HCT116 (cell line): ENCODE data around the gene ASXL2. TPM values are rescaled to one million over a fixed set of nuclear protein-coding genes. Genes with fewer than 3 reads are reported as not detected.
"Not testable (repeated sequence)": the region's sequence is repeated elsewhere in the genome, so short reads cannot be mapped to it uniquely, and the experiment has no call there.

ENCODE experiments used
- ATAC-seq: fragments of 200-7000 bp; cut with Tn5 transposase; 2 replicates; pipeline ENCODE4 v1.9.1; 2020; ENCODE audit warnings: mild to moderate bottlenecking, moderate library complexity
- BruUV-seq: library from RNA; stranded (reverse); fragments of 400-500 nt; replicated peaks from 2 replicates; lab custom pipeline; 2021; lab: Mats Ljungman, UMichigan
- CTCF ChIA-PET: fragments of 300-600 bp; sonication (Branson Sonifier 250); formaldehyde crosslinking; loops from one replicate; lab custom pipeline; 2021; ENCODE audit warnings: antibody characterized with exemption; lab: Charles Lee
- POLR2A ChIA-PET: fragments of 300-600, 350-600 bp; sonication (Branson Sonifier 250); formaldehyde crosslinking; loops from one replicate; lab custom pipeline; 2021; ENCODE audit warnings: antibody characterized with exemption; lab: Charles Lee
- RAD21 ChIA-PET, 2 experiments: fragments of 300-600 bp; sonication (Branson Sonifier 250); formaldehyde crosslinking; loops; one replicate each; lab custom pipeline; 2023; ENCODE audit warnings: low total read pairs in 2 of 2; ENCODE audit not compliant: uncharacterized antibody in 2 of 2, unreplicated experiment in 2 of 2, low non-redundant PET in 1 of 2; lab: Charles Lee
- DNase-seq: peaks from one replicate; pipeline ENCODE4 v3.0.0-alpha.2; 2010; ENCODE audit warnings: low read depth, low spot score
- H2AFZ ChIP-seq: fragments of 200-600 bp; shearing (Covaris generic), sonication (generic); 2 replicates; pipeline ENCODE4 v1.6.1; 2017; ENCODE audit warnings: low read depth, mixed run types, mixed read lengths, antibody characterized with exemption, low read length; ENCODE audit not compliant: poor library complexity, severe bottlenecking
- H3K27ac ChIP-seq: 2 replicates; pipeline ENCODE4 v1.5.1; 2012; ENCODE audit warnings: low read depth, low read length
- H3K27me3 ChIP-seq: fragments of 200-600 bp; sonication (generic); 2 replicates; pipeline ENCODE4 v1.6.1; 2016; ENCODE audit warnings: mixed run types, low read length, mixed read lengths; ENCODE audit not compliant: insufficient read depth
- H3K36me3 ChIP-seq, 2 experiments: fragments of 200-500 bp in 1 of 2; fragments of 200-600 bp in 1 of 2; sonication (Bioruptor generic) in 1 of 2; sonication (generic) in 1 of 2; 2 replicates each; pipeline versions ENCODE4 v1.5.1 to v1.6.1; 2014 to 2016; ENCODE audit warnings: low read length in 2 of 2, inconsistent platforms in 1 of 2, mixed read lengths in 1 of 2, mixed run types in 1 of 2; ENCODE audit not compliant: insufficient read depth in 2 of 2, control insufficient read depth in 1 of 2
- H3K4me1 ChIP-seq, 2 experiments: fragments of 200-600 bp in 1 of 2; sonication (generic) in 1 of 2; 2 replicates each; pipeline versions ENCODE4 v1.5.1 to v1.6.1; 2012 to 2017; ENCODE audit warnings: low read length in 2 of 2, inconsistent platforms in 1 of 2, mild to moderate bottlenecking in 1 of 2, mixed read lengths in 1 of 2, mixed run types in 1 of 2, moderate library complexity in 1 of 2; ENCODE audit not compliant: insufficient read depth in 2 of 2, control insufficient read depth in 1 of 2
- H3K4me2 ChIP-seq: fragments of 200-600 bp; sonication (generic); 2 replicates; pipeline ENCODE4 v1.6.1; 2017; ENCODE audit warnings: mixed run types, low read length, mixed read lengths
- H3K4me3 ChIP-seq, 2 experiments: fragments of 200-600 bp in 1 of 2; sonication (generic) in 1 of 2; replicated peaks in 1 of 2; 2 replicates each; pipeline ENCODE4 v1.5.1; 2011 to 2016; ENCODE audit warnings: low read length in 2 of 2, control low read depth in 1 of 2, low read depth in 1 of 2, mild to moderate bottlenecking in 1 of 2, mixed read lengths in 1 of 2, mixed run types in 1 of 2
- H3K79me2 ChIP-seq: fragments of 200-600 bp; sonication (generic); 2 replicates; pipeline ENCODE4 v1.6.1; 2017; ENCODE audit warnings: mild to moderate bottlenecking, mixed run types, low read length, moderate library complexity, mixed read lengths; ENCODE audit not compliant: insufficient read depth
- H3K9ac ChIP-seq: fragments of 200-600 bp; sonication (generic); 2 replicates; pipeline ENCODE4 v1.6.1; 2016; ENCODE audit warnings: low read length, mixed read lengths
- H3K9me2 ChIP-seq: fragments of 200-600 bp; sonication (generic), shearing (Covaris generic); 2 replicates; pipeline ENCODE4 v1.6.1; 2017; ENCODE audit warnings: mixed run types, mild to moderate bottlenecking, moderate library complexity; ENCODE audit not compliant: insufficient read depth
- H3K9me3 ChIP-seq, 2 experiments: fragments of 200-500 bp in 1 of 2; fragments of 200-600 bp in 1 of 2; sonication (Bioruptor generic) in 1 of 2; sonication (generic) in 1 of 2; 2 replicates each; pipeline ENCODE4 v1.6.1; 2014 to 2017; ENCODE audit warnings: low read length in 2 of 2, mixed read lengths in 2 of 2, inconsistent platforms in 1 of 2, low read depth in 1 of 2, mild to moderate bottlenecking in 1 of 2, mixed run types in 1 of 2, moderate library complexity in 1 of 2; ENCODE audit not compliant: control insufficient read depth in 1 of 2, insufficient read depth in 1 of 2
- H4K20me1 ChIP-seq: fragments of 200-600 bp; sonication (generic), shearing (Covaris generic); 2 replicates; pipeline ENCODE4 v1.6.1; 2017; ENCODE audit warnings: mixed run types, mild to moderate bottlenecking, moderate library complexity; ENCODE audit not compliant: insufficient read depth
- CBX3 ChIP-seq: IDR thresholded peaks from 2 replicates; pipeline ENCODE4 v1.6.1; 2012; ENCODE audit warnings: low read depth
- CEBPB ChIP-seq: IDR thresholded peaks from 2 replicates; pipeline ENCODE4 v1.6.1; 2012; ENCODE audit warnings: low read depth
- CTCF ChIP-seq, 3 experiments: fragments of 200-600 bp in 1 of 3; sonication (generic) in 1 of 3; IDR thresholded peaks in 2 of 3; conservative IDR thresholded peaks in 1 of 3; 2 replicates each; pipeline ENCODE4 v1.5.1; 2012 to 2017; ENCODE audit warnings: low read depth in 2 of 3, low read length in 2 of 3, antibody characterized with exemption in 1 of 3, borderline replicate concordance in 1 of 3, control low read depth in 1 of 3, mild to moderate bottlenecking in 1 of 3, mixed read lengths in 1 of 3, mixed run types in 1 of 3, moderate library complexity in 1 of 3; ENCODE audit not compliant: insufficient read depth in 1 of 3
- EGR1 ChIP-seq: IDR thresholded peaks from 2 replicates; pipeline ENCODE4 v1.6.1; 2012; ENCODE audit warnings: low read depth
- EZH2phosphoT487 ChIP-seq: fragments of 200-600 bp; IDR thresholded peaks from 2 replicates; pipeline ENCODE4 v1.6.1; 2018; ENCODE audit warnings: antibody characterized with exemption, borderline replicate concordance
- JUND ChIP-seq: IDR thresholded peaks from 2 replicates; pipeline ENCODE4 v1.6.1; 2012
- POLR2AphosphoS5 ChIP-seq: IDR thresholded peaks from 2 replicates; pipeline ENCODE4 v1.6.1; 2011; ENCODE audit warnings: mild to moderate bottlenecking, low read depth, low read length, moderate library complexity
- RAD21 ChIP-seq: IDR thresholded peaks from 2 replicates; pipeline ENCODE4 v1.6.1; 2012; ENCODE audit warnings: low read depth, mild to moderate bottlenecking
- SRF ChIP-seq: IDR thresholded peaks from 2 replicates; pipeline ENCODE4 v1.6.1; 2012; ENCODE audit warnings: low read depth
- TCF7L2 ChIP-seq: IDR thresholded peaks from 2 replicates; pipeline ENCODE4 v1.7.0; 2011; ENCODE audit warnings: borderline replicate concordance, inconsistent platforms; ENCODE audit not compliant: insufficient read depth, insufficient read length; ENCODE audit errors: extremely low read depth
- YY1 ChIP-seq: IDR thresholded peaks from 2 replicates; pipeline ENCODE4 v1.6.1; 2011; ENCODE audit warnings: low read length, low read depth, moderate library complexity, mild to moderate bottlenecking; ENCODE audit not compliant: insufficient replicate concordance; ENCODE audit errors: extremely low read depth
- ZNF274 ChIP-seq: fragments of 200-500 bp; sonication (Bioruptor generic); IDR thresholded peaks from 2 replicates; pipeline ENCODE4 v1.6.1; 2014; ENCODE audit warnings: mild to moderate bottlenecking, low read depth, low read length, inconsistent platforms
- intact Hi-C: fragments of 100-400 bp; cut with micrococcal nuclease; formaldehyde crosslinking; loops from 2 replicates; pipeline ENCODE4 v1.10.0; 2022
- total RNA-seq: library from RNA; stranded (reverse); gene quantifications from one replicate; pipeline ENCODE4 v1.2.1, GENCODE V29; 2021; ENCODE audit not compliant: unreplicated experiment

Gene ASXL2
- total RNA-seq, 1 experiment from 2014 or later: 29.2 TPM

- Histone ChIP-seq H3K9me3 (no peaks in the 10 kb centered on the region), H3K9me2 (no peaks in the 10 kb centered on the region), H4K20me1 (no peaks in the 10 kb centered on the region), H3K4me1 (no peaks in the 10 kb centered on the region), H3K4me2 (no peak overlapping the region), H2AFZ (no peak overlapping the region), H3K27ac (no peak overlapping the region), H3K79me2 (no peaks in the 10 kb centered on the region), H3K36me3 (no peaks in the 10 kb centered on the region), H3K27me3 (no peaks in the 10 kb centered on the region), H3K9ac (no peak overlapping the region), H3K4me3 (no peak overlapping the region)
- intact Hi-C loops: no loop called here
- no peak for ATAC-seq
- RAD21 ChIA-PET: no interaction called here
- POLR2A ChIA-PET: no interaction called here
- DNase-seq: no peak
- no peak for TF ChIP-seq CEBPB
- TF ChIP-seq SRF: no peak
- no peak for TF ChIP-seq TCF7L2
- TF ChIP-seq EGR1: no peak
- TF ChIP-seq JUND: no peak
- no peak for TF ChIP-seq CTCF (IDR thresholded peaks at IDR 0.05 in 2 of 3, conservative IDR thresholded peaks at IDR 0.05 in 1 of 3; ENCODE audit: borderline replicate concordance in 1 of 3, insufficient read depth in 1 of 3, low read depth in 2 of 3, low read length in 2 of 3)
- TF ChIP-seq EZH2phosphoT487: no peak
- TF ChIP-seq CBX3: no peak
- TF ChIP-seq YY1: no peak
- no peak for TF ChIP-seq ZNF274
- TF ChIP-seq RAD21: no peak
- no peak for TF ChIP-seq POLR2AphosphoS5
- no TSS peak for BruUV-seq
- CTCF ChIA-PET: interaction anchor here (0.8 kb wide), 1 partner anchor 43 kb away, joined by 3 read pairs; no protein-coding TSS in a partner anchor
Observed at GRCh38 chr2:25707927-25708590, 170.2 kb downstream of the ASXL2 start.

GRCh38 chr2:25705575-25705974 is 172.7 kb downstream of the ASXL2 start:
- H3K27ac ChIP-seq, RAD21 ChIA-PET, H3K4me1 ChIP-seq, H3K79me2 ChIP-seq, H4K20me1 ChIP-seq, H3K9me2 ChIP-seq, ATAC-seq, H3K36me3 ChIP-seq, POLR2A ChIA-PET, CTCF ChIA-PET, DNase-seq, H3K4me3 ChIP-seq, H3K9ac ChIP-seq, BruUV-seq, H3K9me3 ChIP-seq, intact Hi-C loops, H2AFZ ChIP-seq, H3K4me2 ChIP-seq, H3K27me3 ChIP-seq: not testable (repeated sequence)
